GM12892 (cell line): ENCODE results near the gene NACC2.

ENCODE experiments used
- POLR2A ChIP-seq: IDR thresholded peaks from 2 replicates; pipeline ENCODE4 v1.6.1; 2011; ENCODE audit warnings: low read depth, low read length, control low read depth
- POLR2AphosphoS5 ChIP-seq: IDR thresholded peaks from 2 replicates; pipeline ENCODE4 v1.6.1; 2011; ENCODE audit warnings: low read depth, low read length, control low read depth

- no peak for TF ChIP-seq POLR2AphosphoS5
- no peak for TF ChIP-seq POLR2A
These were observed 3.1 kb upstream of the NACC2 start for GRCh38 chr9:136098210-136098609.
